Fibroblast of lung (primary cell): Measurements from ENCODE around the gene EGLN1. TPM values are rescaled to one million over a fixed set of nuclear protein-coding genes. Genes with fewer than 3 reads are reported as not detected.

ENCODE experiments used
- DNase-seq, 2 donors: peaks; one replicate each; pipeline versions ENCODE4 v3.0.0 to v3.0.0-alpha.2; 2010; ENCODE audit warnings: low read depth in 2 of 2
- H2AFZ ChIP-seq: 2 replicates; pipeline ENCODE4 v1.5.1; 2012; ENCODE audit warnings: low read length, control low read depth, inconsistent platforms
- H3K27ac ChIP-seq: 2 replicates; pipeline ENCODE4 v1.5.1; 2011; ENCODE audit warnings: low read length, control low read depth; ENCODE audit not compliant: insufficient read depth
- H3K27me3 ChIP-seq: 2 replicates; pipeline ENCODE4 v1.5.1; 2011; ENCODE audit warnings: mild to moderate bottlenecking, low read length; ENCODE audit not compliant: control insufficient read depth, insufficient read depth
- H3K36me3 ChIP-seq: 2 replicates; pipeline ENCODE4 v1.5.1; 2011; ENCODE audit warnings: low read length; ENCODE audit not compliant: control insufficient read depth, insufficient read depth
- H3K4me1 ChIP-seq: 2 replicates; pipeline ENCODE4 v1.5.1; 2011; ENCODE audit warnings: low read length; ENCODE audit not compliant: control insufficient read depth, insufficient read depth; ENCODE audit errors: extremely low read depth
- H3K4me2 ChIP-seq: 2 replicates; pipeline ENCODE4 v1.5.1; 2011; ENCODE audit warnings: low read length, control low read depth; ENCODE audit not compliant: insufficient read depth; ENCODE audit errors: extremely low read depth
- H3K4me3 ChIP-seq, 4 experiments: fragments of 200-600 bp in 1 of 4; sonication (generic) in 1 of 4; replicated peaks in 1 of 4; 2 replicates each; pipeline ENCODE4 v1.5.1; 2011 to 2016; ENCODE audit warnings: low read length in 4 of 4, low read depth in 3 of 4, mild to moderate bottlenecking in 3 of 4, control low read depth in 2 of 4, inconsistent platforms in 1 of 4, mixed read lengths in 1 of 4; ENCODE audit not compliant: insufficient read depth in 1 of 4; ENCODE audit errors: control extremely low read depth in 1 of 4
- H3K79me2 ChIP-seq: 2 replicates; pipeline ENCODE4 v1.5.1; 2012; ENCODE audit warnings: mild to moderate bottlenecking, low read length, inconsistent platforms; ENCODE audit not compliant: control insufficient read depth, insufficient read depth
- H3K9ac ChIP-seq: 2 replicates; pipeline ENCODE4 v1.5.1; 2011; ENCODE audit warnings: mild to moderate bottlenecking, low read length, control low read depth; ENCODE audit not compliant: insufficient read depth
- H3K9me3 ChIP-seq: 2 replicates; pipeline ENCODE4 v1.5.1; 2012; ENCODE audit warnings: low read depth, low read length; ENCODE audit not compliant: control insufficient read depth, insufficient read depth
- H4K20me1 ChIP-seq: 2 replicates; pipeline ENCODE4 v1.5.1; 2011; ENCODE audit warnings: low read length; ENCODE audit not compliant: control insufficient read depth, insufficient read depth; ENCODE audit errors: extremely low read depth
- CTCF ChIP-seq, 2 donors: IDR thresholded peaks in 1 of 2; conservative IDR thresholded peaks in 1 of 2; 1 replicate in 1 of 2; 2 replicates in 1 of 2; pipeline ENCODE4 v1.5.1; 2011 to 2012; ENCODE audit warnings: low read length in 2 of 2, control low read depth in 1 of 2, inconsistent platforms in 1 of 2, low read depth in 1 of 2, mild to moderate bottlenecking in 1 of 2
- EZH2 ChIP-seq: IDR thresholded peaks from 2 replicates; pipeline ENCODE4 v1.5.1; 2012; ENCODE audit warnings: low read length, control low read depth, mild to moderate bottlenecking; ENCODE audit errors: missing control alignments
- polyA plus RNA-seq, 2 donors: library from polyadenylated mRNA; depleted of rRNA in 1 of 2; stranded (reverse) in 1 of 2; unstranded in 1 of 2; fragments of >200 nt; gene quantifications; 2 replicates each; pipeline ENCODE4 v1.2.1, GENCODE V29; 2011 to 2012; ENCODE audit warnings: missing spikeins in 1 of 2
- total RNA-seq: library from RNA; depleted of rRNA; stranded (reverse); fragments of >200 nt; gene quantifications from 2 replicates; pipeline ENCODE4 v1.2.1, GENCODE V29; 2014

The EGLN1 gene
- total and polyA plus RNA-seq, 2 donors (not counting 1 experiment from before 2014, with no cell fraction given) = 49.3 to 50.9 TPM

- no peak overlapping the region for H3K4me2 ChIP-seq
- no peaks in the 10 kb centered on the region for H3K36me3 ChIP-seq
- DNase-seq = peak in 1 of 2 donors; percentile 66
- no peak for TF ChIP-seq CTCF (conservative IDR thresholded peaks at IDR 0.05 in 1 of 2, IDR thresholded peaks at IDR 0.05 in 1 of 2; ENCODE audit: low read depth in 1 of 2, low read length in 2 of 2)
- no peak for TF ChIP-seq EZH2
- H3K79me2 ChIP-seq = peaks cover 50% of the 10 kb centered on the region
- no peaks in the 10 kb centered on the region for H4K20me1 ChIP-seq
- H2AFZ ChIP-seq = no peak overlapping the region
- H3K9ac ChIP-seq = no peak overlapping the region
- H3K4me3 ChIP-seq = peak overlapping the region in 1 of 4 experiments; percentile 11
- H3K27ac ChIP-seq = no peak overlapping the region
- peaks cover 4% of the 10 kb centered on the region for H3K4me1 ChIP-seq
- no peaks in the 10 kb centered on the region for H3K9me3 ChIP-seq
- H3K27me3 ChIP-seq = no peaks in the 10 kb centered on the region
Measured at GRCh38 chr1:231407547-231408396, 14.3 kb downstream of the EGLN1 start.

- no peak overlapping the region for H3K9ac ChIP-seq
- H3K4me3 ChIP-seq = no peak overlapping the region
- H3K27me3 ChIP-seq = no peaks in the 10 kb centered on the region
- H3K4me2 ChIP-seq = no peak overlapping the region
- H3K79me2 ChIP-seq = peaks cover 43% of the 10 kb centered on the region
- no peak overlapping the region for H2AFZ ChIP-seq
- DNase-seq = no peak
- no peak for TF ChIP-seq CTCF (conservative IDR thresholded peaks at IDR 0.05 in 1 of 2, IDR thresholded peaks at IDR 0.05 in 1 of 2; ENCODE audit: low read depth in 1 of 2, low read length in 2 of 2)
- no peak for TF ChIP-seq EZH2
- H3K4me1 ChIP-seq = peaks cover 4% of the 10 kb centered on the region
- H3K36me3 ChIP-seq = no peaks in the 10 kb centered on the region
- H3K9me3 ChIP-seq = no peaks in the 10 kb centered on the region
- H3K27ac ChIP-seq = no peak overlapping the region
- H4K20me1 ChIP-seq = no peaks in the 10 kb centered on the region
Measured at GRCh38 chr1:231407049-231407448, 15.0 kb downstream of the EGLN1 start.

GRCh38 chr1:231404318-231404717, 17.8 kb downstream of the EGLN1 start:
- TF ChIP-seq EZH2 (no peak), CTCF (conservative IDR thresholded peaks at IDR 0.05 in 1 of 2, IDR thresholded peaks at IDR 0.05 in 1 of 2; ENCODE audit: low read depth in 1 of 2, low read length in 2 of 2) (no peak)
- Histone ChIP-seq H3K27me3 (no peaks in the 10 kb centered on the region), H3K36me3 (no peaks in the 10 kb centered on the region), H3K79me2 (peaks cover 29% of the 10 kb centered on the region), H2AFZ (no peak overlapping the region), H3K27ac (no peak overlapping the region), H4K20me1 (no peaks in the 10 kb centered on the region), H3K4me3 (no peak overlapping the region), H3K4me2 (no peak overlapping the region), H3K4me1 (no peaks in the 10 kb centered on the region), H3K9ac (no peak overlapping the region), H3K9me3 (no peaks in the 10 kb centered on the region)
- DNase-seq = no peak
